GM21717 (cell line): Measurements from ENCODE around the gene SLITRK3.

ENCODE experiments used
- ATAC-seq: cut with Tn5 transposase; IDR thresholded peaks from one replicate; pipeline ENCODE4 v1.9.1; 2021; ENCODE audit warnings: mild to moderate bottlenecking, moderate library complexity; ENCODE audit not compliant: unreplicated experiment

SLITRK3 gene, protein sequence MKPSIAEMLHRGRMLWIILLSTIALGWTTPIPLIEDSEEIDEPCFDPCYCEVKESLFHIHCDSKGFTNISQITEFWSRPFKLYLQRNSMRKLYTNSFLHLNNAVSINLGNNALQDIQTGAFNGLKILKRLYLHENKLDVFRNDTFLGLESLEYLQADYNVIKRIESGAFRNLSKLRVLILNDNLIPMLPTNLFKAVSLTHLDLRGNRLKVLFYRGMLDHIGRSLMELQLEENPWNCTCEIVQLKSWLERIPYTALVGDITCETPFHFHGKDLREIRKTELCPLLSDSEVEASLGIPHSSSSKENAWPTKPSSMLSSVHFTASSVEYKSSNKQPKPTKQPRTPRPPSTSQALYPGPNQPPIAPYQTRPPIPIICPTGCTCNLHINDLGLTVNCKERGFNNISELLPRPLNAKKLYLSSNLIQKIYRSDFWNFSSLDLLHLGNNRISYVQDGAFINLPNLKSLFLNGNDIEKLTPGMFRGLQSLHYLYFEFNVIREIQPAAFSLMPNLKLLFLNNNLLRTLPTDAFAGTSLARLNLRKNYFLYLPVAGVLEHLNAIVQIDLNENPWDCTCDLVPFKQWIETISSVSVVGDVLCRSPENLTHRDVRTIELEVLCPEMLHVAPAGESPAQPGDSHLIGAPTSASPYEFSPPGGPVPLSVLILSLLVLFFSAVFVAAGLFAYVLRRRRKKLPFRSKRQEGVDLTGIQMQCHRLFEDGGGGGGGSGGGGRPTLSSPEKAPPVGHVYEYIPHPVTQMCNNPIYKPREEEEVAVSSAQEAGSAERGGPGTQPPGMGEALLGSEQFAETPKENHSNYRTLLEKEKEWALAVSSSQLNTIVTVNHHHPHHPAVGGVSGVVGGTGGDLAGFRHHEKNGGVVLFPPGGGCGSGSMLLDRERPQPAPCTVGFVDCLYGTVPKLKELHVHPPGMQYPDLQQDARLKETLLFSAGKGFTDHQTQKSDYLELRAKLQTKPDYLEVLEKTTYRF

DNA sequence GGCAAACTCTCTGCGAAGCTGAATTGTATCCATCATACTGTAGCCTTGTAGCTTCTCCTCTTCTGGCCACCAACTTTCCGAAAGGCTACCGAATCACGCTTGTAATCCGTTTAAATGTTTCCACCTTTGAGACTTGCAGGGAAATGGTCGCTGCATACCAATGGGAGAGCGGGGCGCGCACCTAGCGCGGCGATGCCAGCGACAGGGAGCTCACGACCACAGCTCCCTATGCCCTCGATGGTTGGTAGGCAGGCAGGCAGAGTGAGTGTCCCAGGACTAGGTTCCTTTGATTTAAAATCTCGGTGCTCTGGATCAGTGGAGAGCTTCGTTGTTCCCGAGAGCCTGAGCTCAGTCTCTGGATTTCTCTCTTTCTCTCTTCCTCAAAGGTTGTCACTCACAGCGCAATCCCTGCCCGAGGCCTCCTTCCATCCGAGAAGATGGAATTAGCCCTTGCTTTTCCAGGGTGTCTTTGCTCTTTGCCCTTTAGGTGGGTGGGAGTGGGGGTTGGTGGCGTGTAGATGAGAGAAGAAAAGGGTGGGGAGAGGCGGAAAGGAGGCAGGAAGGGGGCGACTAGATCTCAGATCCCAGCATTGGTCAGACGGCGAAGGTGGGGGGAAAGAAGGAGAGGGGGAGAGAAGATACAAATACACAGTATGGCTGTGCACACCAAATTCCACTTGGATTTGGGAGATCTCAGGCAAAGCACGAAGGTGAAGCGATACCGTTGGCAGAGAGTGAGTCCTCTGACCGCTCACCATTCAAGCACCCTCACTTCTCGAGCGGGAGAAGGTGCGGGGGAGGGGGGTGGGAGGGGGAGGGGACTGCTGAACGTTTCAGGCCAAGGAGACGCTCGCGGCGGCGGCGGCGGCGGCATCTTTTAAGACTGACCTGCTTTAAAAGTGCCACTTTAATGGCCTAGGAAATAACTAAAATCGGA, at the start of gene SLITRK3:
Gene SLITRK3, minus strand, starts transcription at position 745 of the 937 bp plus-strand sequence. CDS start 5,554 bp downstream, outside the sequence.
- ATAC-seq: no peak

DNA sequence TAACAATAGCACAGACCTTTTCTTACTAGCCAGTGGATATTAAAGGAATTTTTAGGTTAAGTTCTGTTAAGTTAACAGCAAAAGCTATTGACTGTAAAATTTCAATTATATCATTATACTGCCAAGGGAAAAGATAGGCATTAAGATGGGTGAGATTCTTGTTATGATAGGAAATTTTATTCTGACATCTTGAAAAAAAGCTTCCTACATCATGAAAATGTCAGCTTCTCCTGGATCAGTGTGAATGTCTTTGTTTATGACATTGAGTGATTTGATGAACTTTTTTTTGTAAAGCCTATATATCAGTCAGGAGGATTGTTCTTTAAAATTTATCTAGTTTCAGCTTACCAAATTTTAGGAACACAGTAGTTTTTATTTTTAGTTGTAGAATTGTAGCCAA, 47.4 kb upstream of the SLITRK3 start:
- no peak for ATAC-seq

DNA sequence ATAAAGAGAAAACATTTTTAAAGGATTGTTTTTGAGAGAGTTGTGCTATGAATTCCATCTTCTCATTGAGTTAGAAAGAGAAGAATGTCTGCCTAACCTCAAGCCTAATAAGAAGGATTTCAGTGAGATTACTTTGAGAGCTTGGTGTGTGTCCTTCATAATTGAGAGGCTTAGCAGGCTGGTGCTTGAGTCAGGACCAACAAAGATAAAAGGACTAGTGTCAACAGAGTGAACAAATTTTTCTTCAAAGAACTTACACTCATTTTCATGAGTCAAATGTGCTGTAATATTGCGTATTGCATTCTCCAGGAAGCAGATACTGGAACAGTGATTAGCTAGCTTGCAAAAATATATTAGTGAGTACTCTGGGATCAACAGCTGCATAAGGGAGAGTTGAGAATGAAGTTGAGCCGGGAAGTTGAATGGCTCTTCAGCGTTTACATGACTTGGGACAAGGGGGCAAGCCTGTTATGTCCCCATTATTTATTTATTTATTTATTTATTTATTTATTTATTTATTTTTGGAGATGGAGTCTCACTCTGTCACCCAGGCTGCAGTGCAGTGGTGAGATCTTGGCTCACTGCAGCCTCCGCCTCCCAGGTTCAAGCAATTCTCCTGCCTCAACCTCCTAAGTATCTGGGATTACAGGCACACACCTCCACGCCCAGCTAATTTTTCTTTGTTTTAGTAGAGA, 37.5 kb upstream of the SLITRK3 start:
- no peak for ATAC-seq

DNA sequence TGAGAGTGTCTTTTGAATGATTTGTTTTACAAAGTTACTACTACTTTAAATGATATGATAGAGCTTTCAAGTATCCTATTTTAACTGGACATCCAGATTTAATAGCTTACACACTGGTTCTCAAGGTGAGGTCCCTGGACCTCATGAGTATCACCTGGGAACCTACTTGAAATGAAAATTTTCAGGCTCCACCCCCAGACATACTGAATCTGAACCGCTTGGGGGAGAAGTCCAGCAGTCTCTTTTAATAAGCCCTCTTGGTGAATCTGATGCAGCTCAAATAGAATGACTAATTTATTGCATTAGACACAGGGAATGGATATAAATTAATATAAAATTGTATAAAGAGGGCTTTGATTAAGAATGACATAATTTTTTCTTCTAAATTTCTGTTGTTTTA, 29.4 kb upstream of the SLITRK3 start:
- ATAC-seq: no peak

DNA sequence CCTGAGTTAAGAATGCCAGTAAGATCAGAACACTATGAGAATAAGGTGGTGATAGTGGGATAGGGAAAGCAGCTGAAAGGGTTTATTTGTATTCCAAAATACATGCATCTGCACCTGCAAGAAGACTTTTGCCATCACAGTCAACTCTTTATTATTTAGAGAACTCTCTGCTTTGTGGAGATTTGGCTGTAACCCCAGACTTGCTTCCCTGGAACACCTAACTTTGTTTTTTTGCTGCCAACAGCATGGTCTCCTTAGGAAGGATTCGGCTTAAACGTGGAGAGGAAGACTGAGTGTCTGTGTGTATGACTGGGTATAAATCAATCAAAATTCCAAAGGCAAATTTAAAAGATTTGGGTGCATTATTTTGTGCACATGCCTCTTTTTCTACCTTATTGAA, 21.6 kb upstream of the SLITRK3 start:
- ATAC-seq: no peak

DNA sequence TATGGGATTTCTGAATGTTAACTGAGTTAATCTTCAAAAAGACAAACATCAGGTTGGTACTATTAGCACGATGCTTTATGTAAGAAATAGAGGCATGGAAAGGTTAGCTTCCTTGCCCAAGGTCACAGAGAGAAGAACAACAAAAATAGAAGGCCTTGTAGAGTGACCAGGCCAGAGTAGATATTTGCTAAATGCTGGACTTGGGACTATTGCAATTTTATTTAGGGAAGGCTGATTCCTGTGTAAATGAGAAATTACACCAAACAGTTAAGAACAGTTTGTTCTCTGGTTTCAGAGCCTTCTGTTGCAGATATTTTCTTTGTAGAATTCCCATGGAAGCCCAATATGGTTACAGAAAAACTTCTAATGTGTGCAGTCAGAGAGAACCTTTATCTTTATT, 16.4 kb upstream of the SLITRK3 start:
- no peak for ATAC-seq

DNA sequence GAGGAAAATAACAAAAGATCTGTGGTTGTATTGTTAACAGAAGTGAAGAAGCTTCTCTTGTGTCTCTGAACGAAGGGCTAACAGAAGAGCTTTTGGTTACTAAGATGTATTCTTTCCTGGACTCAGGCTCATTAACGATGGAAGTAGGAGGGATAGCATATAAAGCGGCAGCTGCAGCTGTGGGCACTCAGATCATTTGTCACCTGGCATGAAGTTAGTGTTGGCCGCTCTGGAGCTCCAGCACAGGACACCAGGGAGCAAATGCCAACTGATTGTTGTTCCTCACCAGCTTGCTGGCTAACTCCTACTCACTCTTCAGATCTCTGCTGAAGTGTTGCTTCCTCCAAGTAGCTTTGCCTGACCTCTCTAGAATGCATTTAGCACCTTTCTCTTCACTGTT, 15.5 kb upstream of the SLITRK3 start:
- ATAC-seq: no peak

DNA sequence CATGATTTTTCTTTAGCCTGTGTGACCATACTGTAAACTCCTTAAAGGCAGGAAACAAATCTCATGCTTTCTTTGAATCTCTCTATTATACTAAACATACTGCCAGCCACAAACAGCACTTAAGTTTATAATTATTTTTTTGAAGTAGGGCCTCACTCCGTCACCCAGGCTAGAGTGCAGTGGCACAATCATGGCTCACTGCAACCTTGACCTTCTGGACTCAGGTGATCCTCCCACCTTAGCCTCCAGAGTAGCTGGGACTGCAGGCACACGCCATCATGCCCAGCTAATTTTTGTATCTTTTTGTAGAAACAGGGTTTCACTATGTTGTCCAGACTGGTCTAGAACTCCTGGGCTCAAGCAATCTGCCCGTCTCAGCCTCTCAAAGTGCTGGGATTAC, 14.5 kb upstream of the SLITRK3 start:
- ATAC-seq: no peak

DNA sequence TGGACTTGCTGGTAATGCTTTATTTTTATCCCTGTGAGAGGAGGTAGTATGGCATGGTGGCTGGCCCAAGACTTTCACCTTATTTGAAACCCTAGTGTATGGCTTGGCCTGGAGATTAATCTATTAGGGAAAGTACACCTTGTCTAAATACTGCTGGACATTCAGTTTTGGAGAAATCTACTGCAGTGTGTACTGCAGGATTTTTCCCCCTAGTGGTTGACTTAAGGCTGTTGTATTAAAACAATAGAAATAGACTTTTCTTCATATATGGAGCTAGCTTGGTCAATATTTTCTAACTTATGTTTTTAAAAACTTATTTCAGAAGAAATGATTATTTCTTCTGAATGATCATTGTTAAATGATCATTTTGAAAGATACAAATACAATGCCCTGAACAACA, 13.9 kb upstream of the SLITRK3 start:
- no peak for ATAC-seq

DNA sequence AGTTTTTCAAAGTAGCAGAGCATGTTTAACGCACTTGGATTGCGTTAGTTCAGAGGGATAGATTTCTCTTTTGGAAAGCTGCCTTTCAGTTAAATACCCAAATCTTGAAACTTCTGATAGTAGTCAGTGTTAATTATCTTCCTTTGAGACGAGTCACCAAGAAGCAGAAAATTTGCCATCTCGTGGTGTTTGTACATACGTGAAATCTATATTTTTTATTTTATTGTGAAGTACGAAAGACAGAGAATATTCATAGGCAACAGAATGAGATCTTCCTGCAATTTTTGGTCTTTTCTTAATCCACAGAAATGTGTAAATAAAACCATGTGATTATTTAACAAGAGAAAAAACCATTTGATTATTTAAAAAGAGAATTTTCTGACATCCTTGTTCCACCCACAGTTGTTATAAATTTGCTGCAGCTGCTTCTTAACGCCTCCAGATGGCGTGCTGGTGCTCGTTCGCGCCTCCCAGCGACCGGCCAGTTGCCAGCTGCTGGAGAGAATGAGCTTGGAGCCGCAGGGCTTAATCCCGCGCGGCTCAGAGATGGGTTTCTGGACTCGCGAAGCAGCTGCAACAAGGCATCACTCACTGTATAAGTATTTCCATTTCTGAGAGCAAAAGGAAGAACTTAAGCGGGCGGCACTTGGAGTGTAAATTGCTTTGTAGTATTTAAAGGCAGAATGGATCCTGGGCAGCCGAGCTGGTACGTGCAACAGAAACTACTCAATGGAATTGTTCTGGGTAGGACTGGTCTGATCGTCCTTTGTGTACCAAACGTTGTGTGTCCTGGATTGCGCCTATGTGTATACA, 10.5 kb upstream of the SLITRK3 start:
- peak; percentile 97 for ATAC-seq

DNA sequence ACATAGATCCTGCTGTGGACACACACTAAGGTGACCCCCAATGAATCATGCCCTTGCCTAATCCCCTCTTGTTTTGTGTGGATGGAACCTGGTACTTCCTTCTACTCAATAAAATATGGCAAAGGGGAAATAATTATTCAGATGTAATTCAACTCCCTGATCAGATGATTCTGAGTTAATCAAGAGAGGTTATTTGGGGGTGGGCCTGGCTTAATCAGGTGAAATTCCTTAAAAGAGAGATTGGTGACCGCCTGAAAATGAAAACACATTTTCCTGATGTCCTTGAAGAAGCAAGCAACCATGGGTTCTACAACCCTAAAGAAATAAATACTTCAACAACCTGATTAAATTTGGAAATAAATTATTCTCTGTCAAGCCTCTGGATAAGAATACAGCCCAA, 8.3 kb upstream of the SLITRK3 start:
- ATAC-seq: no peak

DNA sequence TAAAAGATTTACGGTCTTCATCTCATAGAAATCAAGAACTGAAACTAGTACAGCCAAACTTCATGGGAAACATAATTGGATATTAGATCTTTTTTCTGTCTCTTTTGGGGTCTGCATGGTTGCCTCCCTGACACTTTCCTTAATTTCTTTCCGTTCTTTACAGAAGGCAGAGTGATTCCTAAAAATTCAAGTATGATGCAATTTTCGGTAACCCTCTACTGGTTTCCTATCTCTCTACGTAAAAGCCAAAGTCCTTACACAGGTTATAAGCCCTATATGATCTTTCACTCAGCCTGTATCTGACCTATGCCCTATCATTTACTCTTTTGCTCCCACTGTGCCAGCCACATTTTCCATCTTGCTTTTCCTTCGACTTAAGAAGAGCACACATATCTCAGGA, 6.8 kb upstream of the SLITRK3 start:
- no peak for ATAC-seq

DNA sequence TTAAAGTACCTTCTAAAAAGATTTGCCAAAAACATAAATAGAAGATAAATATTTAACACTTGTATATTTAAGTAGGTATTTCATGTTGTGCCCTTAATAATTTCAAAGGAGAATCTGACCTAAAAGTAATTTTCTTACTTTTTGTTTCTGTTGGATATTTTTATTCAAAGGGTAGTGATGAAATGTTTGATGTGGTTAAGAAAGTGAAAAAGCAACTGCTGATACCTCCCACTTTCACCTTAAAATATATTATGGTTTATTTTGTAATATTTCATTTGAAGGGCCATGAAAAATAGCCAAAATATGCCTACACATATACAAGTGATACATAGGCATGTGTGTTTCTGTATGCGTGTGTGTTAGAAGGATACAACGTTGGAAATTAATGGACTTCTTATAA, 5.8 kb upstream of the SLITRK3 start:
- no peak for ATAC-seq

DNA sequence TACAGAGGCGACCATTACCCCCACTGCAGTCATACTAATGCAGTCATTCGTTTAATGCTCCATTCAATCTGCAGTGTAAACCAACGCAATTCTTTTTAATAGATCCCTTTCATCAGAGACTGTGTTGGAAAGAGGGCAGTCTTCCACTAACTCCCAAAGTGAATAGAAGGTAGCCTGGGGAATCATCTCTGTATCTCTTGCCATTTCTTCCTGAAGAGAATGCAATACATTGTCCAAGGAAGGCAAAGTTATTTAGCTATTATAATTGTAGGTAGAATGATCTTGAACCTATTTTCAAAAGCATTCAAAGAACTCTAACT, 1.3 kb upstream of the SLITRK3 start:
- ATAC-seq: no peak

DNA sequence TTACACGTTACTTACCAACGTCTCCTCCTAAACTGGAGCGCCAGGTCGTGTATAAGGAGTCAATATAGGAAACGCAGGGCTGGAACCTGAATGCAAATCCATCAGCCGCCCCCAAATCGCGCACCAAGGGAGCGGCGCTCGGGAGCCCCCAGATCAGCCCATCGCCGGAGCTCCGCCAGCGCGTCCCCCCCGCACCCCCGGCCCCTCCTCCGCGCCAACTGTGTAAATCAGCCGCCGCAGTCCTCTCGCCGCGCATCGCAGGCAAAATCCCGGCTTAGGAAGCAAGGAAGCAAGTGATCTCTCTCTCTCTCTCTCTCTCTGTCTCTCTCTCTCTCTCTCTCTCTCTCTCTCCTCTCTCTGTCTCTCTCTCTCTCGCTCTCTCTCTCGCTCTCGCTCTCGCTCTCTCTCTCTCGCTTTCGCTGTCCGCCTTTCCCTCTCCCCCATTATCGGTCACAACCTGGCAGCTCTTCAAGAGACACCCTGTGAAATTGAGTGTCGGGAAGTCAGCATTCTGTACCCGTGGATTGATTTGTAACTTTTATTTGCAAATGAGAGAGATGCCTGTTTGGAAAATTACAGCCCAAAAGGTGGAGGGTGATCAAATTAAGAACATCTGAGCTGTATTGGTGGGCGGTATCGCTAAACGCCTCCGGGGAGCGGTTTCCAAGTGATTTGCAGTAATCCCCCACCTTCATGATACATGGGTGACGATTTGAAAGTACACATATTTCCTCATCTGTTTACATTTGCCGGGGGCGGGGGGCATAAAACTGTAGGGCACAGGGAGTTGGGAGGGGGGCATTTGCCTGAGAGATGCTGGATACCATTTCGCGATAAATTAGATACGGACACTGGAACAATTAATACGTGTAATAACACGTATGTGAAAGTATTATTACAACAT, 645 bp upstream of the SLITRK3 start:
- ATAC-seq: no peak

DNA sequence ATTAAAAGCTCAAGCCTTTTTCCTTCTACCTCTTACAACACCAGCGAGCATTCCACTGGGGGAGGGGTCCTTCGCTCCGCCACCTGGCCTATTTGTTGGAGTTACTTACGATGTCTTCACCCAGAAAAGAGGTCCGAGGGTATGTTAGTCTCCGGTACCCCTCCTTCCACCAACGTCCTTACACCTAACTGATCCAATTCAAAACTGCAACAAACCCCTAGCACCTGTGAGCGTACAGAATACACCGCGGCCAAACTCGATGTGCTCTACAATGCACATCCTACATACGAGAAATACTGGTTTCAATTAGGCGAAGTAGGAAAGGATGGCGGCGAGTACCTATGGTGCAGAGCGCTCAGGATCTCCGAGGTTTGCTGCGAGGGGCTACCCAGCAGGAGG, 944 bp downstream of the SLITRK3 start:
- no peak for ATAC-seq

DNA sequence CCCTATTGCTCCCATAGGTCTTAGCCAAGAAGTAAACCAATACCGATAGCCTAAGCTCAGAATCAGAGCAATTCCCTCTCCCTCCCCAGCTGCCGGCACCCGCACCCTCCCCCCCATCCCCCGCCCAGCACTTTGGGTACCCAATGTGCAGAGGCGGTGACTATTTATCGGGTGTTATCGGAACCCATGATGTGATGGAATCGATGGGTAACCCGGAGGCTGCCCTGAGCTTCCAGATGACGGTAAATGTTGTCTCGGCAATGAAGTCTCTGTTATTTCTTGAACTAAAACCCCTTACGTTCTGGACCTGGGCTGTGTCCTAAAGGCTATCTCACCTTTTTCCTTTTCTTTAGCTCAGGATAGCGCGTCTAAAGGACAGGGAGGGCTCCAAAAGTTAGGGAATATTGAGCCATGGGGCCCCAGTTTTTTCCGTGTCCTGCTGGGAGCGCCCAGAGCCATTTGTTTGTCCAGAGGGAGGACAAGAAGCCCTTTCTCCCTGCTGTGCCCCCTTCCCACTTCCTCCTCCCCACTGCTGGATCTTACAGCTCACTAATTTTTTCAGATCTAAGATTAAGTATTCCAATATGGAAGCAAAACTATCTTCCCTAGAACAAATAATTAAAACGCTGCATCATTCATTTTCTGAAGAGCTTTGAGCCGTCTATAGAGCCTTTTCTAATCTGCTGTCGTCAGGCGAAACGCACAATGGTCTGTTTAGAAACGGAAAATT, 1.5 kb downstream of the SLITRK3 start:
- no peak for ATAC-seq
